CD4-positive, alpha-beta memory T cell (primary cell): Measurements from ENCODE around the gene ESRRA. TPM values are rescaled to one million over a fixed set of nuclear protein-coding genes. Genes with fewer than 3 reads are reported as not detected.
A peak's percentile ranks its signal among the peaks of the same experiment; 100 is the strongest.

ENCODE experiments used
- CTCF ChIA-PET: fragments of 350-600 bp; sonication (Branson Sonifier 250); formaldehyde crosslinking; loops from one replicate; lab custom pipeline; 2021; ENCODE audit warnings: inconsistent platforms; ENCODE audit not compliant: partially characterized antibody; lab: Charles Lee
- POLR2A ChIA-PET: fragments of 350-600 bp; sonication (Branson Sonifier 250); formaldehyde crosslinking; loops from one replicate; lab custom pipeline; 2021; ENCODE audit not compliant: partially characterized antibody; lab: Charles Lee
- DNase-seq, 5 donors: peaks; one replicate each; pipeline versions ENCODE4 v3.0.0 to v3.0.0-alpha.2; 2020 to 2022; ENCODE audit warnings: mixed read lengths in 1 of 5
- H3K27ac ChIP-seq: one replicate; pipeline ENCODE4 v1.7.0; 2013; ENCODE audit warnings: low read depth, low read length
- H3K27me3 ChIP-seq: 2 replicates; pipeline ENCODE4 v1.7.0; 2013; ENCODE audit warnings: mild to moderate bottlenecking, low read length, moderate library complexity; ENCODE audit not compliant: insufficient read depth
- H3K36me3 ChIP-seq: 2 replicates; pipeline ENCODE4 v1.7.0; 2013; ENCODE audit warnings: mild to moderate bottlenecking, low read length, moderate library complexity; ENCODE audit not compliant: insufficient read depth
- H3K4me1 ChIP-seq: 2 replicates; pipeline ENCODE4 v1.7.0; 2013; ENCODE audit warnings: mild to moderate bottlenecking, low read length, moderate library complexity; ENCODE audit not compliant: insufficient read depth
- H3K4me3 ChIP-seq, 2 donors: one replicate each; pipeline ENCODE4 v1.7.0; 2013; ENCODE audit warnings: low read length in 2 of 2, mild to moderate bottlenecking in 1 of 2
- H3K9me3 ChIP-seq, 2 donors: one replicate each; pipeline ENCODE4 v1.7.0; 2013; ENCODE audit warnings: low read length in 2 of 2, control low read depth in 1 of 2; ENCODE audit not compliant: control insufficient read depth in 1 of 2
- H3K27ac Mint-ChIP-seq, 7 donors: one replicate each; pipeline ENCODE4 v1.8.0; 2020 to 2021; ENCODE audit warnings: mixed read lengths in 7 of 7, mild to moderate bottlenecking in 6 of 7, inconsistent platforms in 3 of 7, moderate library complexity in 3 of 7
- H3K27me3 Mint-ChIP-seq, 2 donors: one replicate each; pipeline ENCODE4 v1.8.0; 2020 to 2021; ENCODE audit warnings: mixed read lengths in 2 of 2
- H3K36me3 Mint-ChIP-seq, 2 donors: one replicate each; pipeline ENCODE4 v1.8.0; 2020 to 2021; ENCODE audit warnings: mixed read lengths in 2 of 2, inconsistent platforms in 1 of 2, mild to moderate bottlenecking in 1 of 2
- H3K4me1 Mint-ChIP-seq, 4 donors: one replicate each; pipeline ENCODE4 v1.8.0; 2020 to 2021; ENCODE audit warnings: mixed read lengths in 4 of 4, mild to moderate bottlenecking in 1 of 4
- H3K4me3 Mint-ChIP-seq, 8 donors: one replicate each; pipeline ENCODE4 v1.8.0; 2020 to 2021; ENCODE audit warnings: mixed read lengths in 8 of 8, mild to moderate bottlenecking in 7 of 8, moderate library complexity in 6 of 8, inconsistent platforms in 3 of 8
- H3K9me3 Mint-ChIP-seq, 8 donors: one replicate each; pipeline ENCODE4 v1.8.0; 2020 to 2021; ENCODE audit warnings: mixed read lengths in 8 of 8, mild to moderate bottlenecking in 5 of 8, inconsistent platforms in 3 of 8, moderate library complexity in 1 of 8
- intact Hi-C: fragments of 100-400 bp; cut with micrococcal nuclease; formaldehyde crosslinking; loops from one replicate; pipeline ENCODE4 v1.15.1; 2023
- polyA plus RNA-seq, 2 donors: library from polyadenylated mRNA; unstranded; fragments of 300-500 nt; fragmentation: Illumina TruSeq; gene quantifications; one replicate each; pipeline ENCODE4 v1.2.3, GENCODE V29; 2021
- total RNA-seq, 2 experiments: library from RNA; stranded (reverse); gene quantifications; one replicate each; pipeline ENCODE4 v1.2.3, GENCODE V29; 2021

The ESRRA gene
- total and polyA plus RNA-seq, 4 experiments from 2014 or later: 4.4 to 31.9 (median 20.9) TPM

DNA sequence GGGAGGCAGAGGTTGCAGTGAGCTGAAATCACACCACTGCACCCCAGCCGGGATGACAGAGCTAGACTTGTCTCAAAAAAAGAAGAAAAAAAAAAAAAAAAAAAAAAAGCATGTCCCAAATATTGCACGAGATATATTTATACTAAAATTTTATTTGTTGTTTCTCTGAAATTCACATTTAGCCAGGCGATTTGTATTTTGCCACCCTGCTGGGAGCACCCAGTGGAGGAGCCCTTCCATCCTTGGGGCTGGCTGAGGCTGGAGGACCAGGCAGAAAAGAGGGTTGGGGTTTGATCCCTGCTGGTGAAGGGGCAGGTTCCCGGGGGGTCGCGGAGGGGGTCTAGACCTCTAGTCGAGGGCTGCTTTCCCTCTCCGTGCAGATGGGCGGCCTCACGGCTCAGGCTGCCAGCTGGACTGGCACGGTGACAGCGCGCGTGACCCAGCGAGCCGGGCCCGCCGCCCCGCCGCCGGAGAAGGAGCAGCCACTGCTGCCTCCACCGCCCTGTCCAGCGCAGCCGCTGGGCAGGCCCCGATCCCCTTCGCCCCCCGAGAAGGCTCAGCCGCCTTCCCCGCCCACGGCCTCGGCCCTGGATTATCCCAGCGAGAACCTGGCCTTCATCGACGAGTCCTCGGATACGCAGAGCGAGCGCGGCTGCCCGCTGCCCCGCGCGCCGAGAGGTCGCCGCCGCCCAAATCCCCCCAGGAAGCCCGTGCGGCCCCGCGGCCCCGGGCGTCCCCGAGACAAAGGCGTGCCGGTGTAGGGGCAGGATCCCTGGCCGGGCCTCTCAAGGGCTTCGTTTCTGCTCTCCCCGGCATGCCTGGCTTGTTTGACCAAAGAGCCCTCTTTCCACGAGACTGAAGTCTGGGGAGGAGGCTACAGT, 6.1 kb upstream of the ESRRA start:
- H3K27ac Mint-ChIP-seq: peak overlapping the region in 4 of 7 donors; percentile 47 to 83 (median 57)
- H3K9me3 Mint-ChIP-seq: no peaks in the 10 kb centered on the region
- intact Hi-C loops: no loop called here
- H3K27me3 Mint-ChIP-seq: peaks cover 41 to 43% of the 10 kb centered on the region in 2 donors
- Histone ChIP-seq H3K27ac (no peak overlapping the region), H3K4me3 (peak overlapping the region in 1 of 2 donors; percentile 1), H3K36me3 (no peaks in the 10 kb centered on the region), H3K4me1 (peaks cover 34% of the 10 kb centered on the region), H3K27me3 (peaks cover 51% of the 10 kb centered on the region), H3K9me3 (no peaks in the 10 kb centered on the region)
- H3K36me3 Mint-ChIP-seq: no peaks in the 10 kb centered on the region
- H3K4me3 Mint-ChIP-seq: peak overlapping the region in 7 of 8 donors; percentile 70 to 90 (median 74)
- CTCF ChIA-PET: interaction anchor here (0.8 to 1.2 kb wide), 2 partner anchors 30 to 95 kb away, joined by 3 to 5 read pairs; no protein-coding TSS in a partner anchor
- H3K4me1 Mint-ChIP-seq: peaks cover 14 to 37% (median 23%) of the 10 kb centered on the region in 4 donors
- POLR2A ChIA-PET: interaction anchor here (0.7 kb wide), 1 partner anchor 28 kb away, joined by 3 read pairs; no protein-coding TSS in a partner anchor
- DNase-seq: no peak

DNA sequence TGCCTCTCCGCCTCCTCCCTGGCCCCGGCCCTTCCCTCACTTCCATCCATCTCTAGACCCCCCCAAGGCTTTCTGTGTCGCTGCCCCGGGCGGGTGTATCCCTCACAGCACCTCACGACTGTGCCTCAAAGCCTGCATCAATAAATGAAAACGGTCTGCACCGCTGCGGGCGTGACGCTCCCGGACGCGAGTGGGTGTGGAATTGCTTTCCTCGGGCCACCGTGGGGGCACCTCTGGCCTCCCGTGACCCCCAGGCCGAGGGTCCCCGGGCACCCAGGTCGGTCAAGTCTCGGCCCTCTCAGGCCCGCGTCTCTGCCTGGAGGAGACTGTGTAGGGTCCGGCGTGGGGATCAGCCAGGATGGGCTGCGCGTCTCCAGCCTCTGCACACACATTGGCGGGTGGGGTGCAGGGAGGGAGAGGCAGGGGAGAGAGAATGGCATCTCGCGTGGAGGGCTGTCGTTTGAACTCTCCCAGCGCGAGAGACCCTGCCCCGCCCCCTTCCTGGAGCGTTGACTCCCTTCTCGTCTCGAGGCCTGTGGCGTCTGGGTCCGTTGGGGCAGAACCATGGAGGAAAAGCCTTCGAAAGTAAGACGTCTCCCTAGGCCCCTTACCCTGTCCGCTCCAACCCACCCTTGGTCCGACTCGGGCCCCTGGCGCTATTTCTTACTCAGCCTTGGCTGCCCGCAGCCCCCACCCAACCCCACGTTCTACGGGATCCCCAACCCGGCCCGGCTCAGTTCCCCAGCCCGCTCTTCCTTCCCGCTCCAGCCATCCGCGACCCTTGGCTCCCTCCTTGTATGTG, 5.3 kb upstream of the ESRRA start, which contains the start of gene CATSPERZ:
CATSPERZ (plus strand) TSS at position 512 of the 802 bp plus-strand sequence; CDS start at position 565, 53 bp downstream.
- ChIA-PET CTCF (interaction anchor here (0.7 to 6.8 kb wide), 28 partner anchors 8 to 416 kb away, joined by 3 to 367 read pairs (median 7); partner anchors contain the start of genes BAD, FERMT3, FKBP2 and GPR137), POLR2A (interaction anchor here (0.6 to 8.6 kb wide), 12 partner anchors 14 to 299 kb away, joined by 3 to 192 read pairs (median 6); partner anchors contain the start of genes BAD, FERMT3, FKBP2 and GPR137)
- peaks cover 37% of the 10 kb centered on the region for H3K4me1 ChIP-seq
- DNase-seq: peak in 4 of 5 donors; percentile 24 to 57 (median 34)
- peaks cover 43% of the 10 kb centered on the region for H3K27me3 ChIP-seq
- H3K9me3 ChIP-seq: no peaks in the 10 kb centered on the region
- Mint-ChIP-seq H3K9me3 (no peaks in the 10 kb centered on the region), H3K27me3 (peaks cover 38% of the 10 kb centered on the region in 2 donors), H3K27ac (peak within 1 kb of the TSS; percentile 62 to 89 (median 83)), H3K4me3 (peak within 1 kb of the TSS; percentile 70 to 92 (median 78)), H3K4me1 (peaks cover 16 to 44% (median 25%) of the 10 kb centered on the region in 4 donors), H3K36me3 (peaks cover 0 to 2% of the 10 kb centered on the region in 2 donors)
- H3K4me3 ChIP-seq: peak within 1 kb of the TSS; percentile 29 to 49
- no peaks in the 10 kb centered on the region for H3K36me3 ChIP-seq
- H3K27ac ChIP-seq: no peak within 1 kb of the TSS
- intact Hi-C loops: loop anchor here (10.0 kb wide), 1 partner anchor 295 kb away; no protein-coding TSS in a partner anchor

DNA sequence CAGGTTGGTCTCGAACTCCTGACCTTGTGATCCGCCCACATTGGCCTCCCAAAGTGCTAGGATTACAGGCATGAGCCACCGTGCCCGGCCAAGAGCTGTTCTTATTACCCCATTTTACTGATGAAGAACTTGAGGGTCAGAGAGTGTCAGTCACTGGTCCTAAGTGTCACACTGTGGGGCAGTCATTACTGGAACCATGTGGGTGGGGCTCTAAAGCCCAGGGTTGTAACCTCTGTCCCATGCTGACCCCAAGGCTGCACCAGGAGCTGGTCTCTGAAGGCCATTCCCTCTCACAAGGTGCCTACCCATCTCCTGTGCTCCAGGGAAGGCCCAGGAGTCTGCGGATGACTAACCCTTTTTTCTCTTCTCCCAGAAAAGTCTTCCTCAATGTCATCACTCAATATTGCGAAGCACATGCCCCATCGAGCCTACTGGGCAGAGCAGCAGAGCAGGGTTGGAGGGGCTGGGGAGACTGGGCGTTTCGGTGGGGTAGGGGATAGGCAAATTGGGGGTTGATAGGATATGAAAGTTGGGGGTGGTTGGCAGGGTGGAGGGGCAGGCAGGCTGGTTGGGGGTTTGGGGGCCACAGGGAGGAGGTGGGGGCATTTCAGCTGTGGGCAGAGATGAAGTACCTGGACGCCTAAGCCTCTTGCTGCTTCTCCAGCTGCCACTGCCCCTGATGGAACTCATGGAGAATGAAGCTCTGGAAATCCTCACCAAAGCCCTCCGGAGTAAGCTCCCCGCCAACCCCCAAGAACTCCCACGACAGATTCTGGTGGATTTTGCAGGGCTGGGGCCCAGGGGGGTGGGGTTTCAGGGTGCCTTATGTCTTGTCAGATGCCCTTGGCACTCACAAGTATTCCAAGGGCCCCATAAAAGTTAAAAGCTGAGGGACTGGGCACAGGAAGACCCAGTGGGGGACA, 2.0 kb upstream of the ESRRA start:
- no peaks in the 10 kb centered on the region for H3K9me3 ChIP-seq
- Mint-ChIP-seq H3K4me1 (peaks cover 20 to 49% (median 34%) of the 10 kb centered on the region in 4 donors), H3K4me3 (peak overlapping the region in 3 of 8 donors; percentile 13 to 95 (median 94)), H3K36me3 (peaks cover 0 to 11% of the 10 kb centered on the region in 2 donors), H3K27ac (peak overlapping the region in 4 of 7 donors; percentile 4 to 98 (median 50)), H3K27me3 (peaks cover 11 to 12% of the 10 kb centered on the region in 2 donors), H3K9me3 (no peaks in the 10 kb centered on the region)
- POLR2A ChIA-PET: interaction anchor here (0.7 to 8.6 kb wide), 16 partner anchors 14 to 1462 kb away, joined by 3 to 192 read pairs (median 16); partner anchors contain the start of genes BAD, COX8A, FERMT3 and FKBP2
- CTCF ChIA-PET: interaction anchor here (0.7 to 7.8 kb wide), 27 partner anchors 8 to 302 kb away, joined by 3 to 367 read pairs (median 5); partner anchors contain the start of genes BAD, FERMT3, FKBP2 and GPR137
- peaks cover 21% of the 10 kb centered on the region for H3K27me3 ChIP-seq
- H3K27ac ChIP-seq: peak overlapping the region; percentile 90
- peak in 1 of 5 donors; percentile 34 for DNase-seq
- intact Hi-C loops: loop anchor here (1.0 to 10.0 kb wide), 5 partner anchors 18 to 465 kb away; partner anchors contain the start of genes DNAJC4, GPR137 and MARK2
- peaks cover 47% of the 10 kb centered on the region for H3K4me1 ChIP-seq
- peak overlapping the region in 1 of 2 donors; percentile 64 for H3K4me3 ChIP-seq
- H3K36me3 ChIP-seq: no peaks in the 10 kb centered on the region

DNA sequence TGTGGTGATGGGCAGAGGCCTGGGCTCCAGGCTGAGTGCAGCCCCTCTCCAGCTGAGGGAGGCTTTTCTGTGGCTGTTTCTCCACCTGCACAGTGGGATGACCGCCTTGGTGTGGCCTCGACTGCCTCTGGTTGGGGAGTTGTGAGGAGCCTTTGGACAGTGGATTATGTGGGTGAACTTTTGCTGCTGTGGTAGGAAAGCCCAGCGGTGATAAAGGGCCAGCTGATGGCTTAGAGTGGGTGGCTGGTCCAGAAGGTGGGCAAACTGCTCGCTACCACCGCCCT, 1.4 kb upstream of the ESRRA start:
- Histone ChIP-seq H3K4me1 (peaks cover 47% of the 10 kb centered on the region), H3K27me3 (peaks cover 20% of the 10 kb centered on the region), H3K27ac (peak overlapping the region; percentile 90), H3K9me3 (no peaks in the 10 kb centered on the region), H3K4me3 (peak overlapping the region in 1 of 2 donors; percentile 64), H3K36me3 (no peaks in the 10 kb centered on the region)
- Mint-ChIP-seq H3K9me3 (no peaks in the 10 kb centered on the region), H3K27me3 (peaks cover 10 to 12% of the 10 kb centered on the region in 2 donors), H3K27ac (peak overlapping the region; percentile 91 to 99 (median 96)), H3K36me3 (peaks cover 0 to 11% of the 10 kb centered on the region in 2 donors), H3K4me3 (peak overlapping the region; percentile 88 to 97 (median 94)), H3K4me1 (peaks cover 20 to 49% (median 33%) of the 10 kb centered on the region in 4 donors)
- ChIA-PET POLR2A (interaction anchor here (0.7 to 8.6 kb wide), 18 partner anchors 13 to 1463 kb away, joined by 3 to 192 read pairs (median 10); partner anchors contain the start of genes BAD, COX8A, FERMT3 and FKBP2), CTCF (interaction anchor here (0.8 to 7.8 kb wide), 22 partner anchors 9 to 303 kb away, joined by 3 to 367 read pairs (median 8); partner anchors contain the start of genes BAD, FERMT3, FKBP2 and NUDT22)
- DNase-seq: no peak
- intact Hi-C loops: loop anchor here (1.0 to 10.0 kb wide), 5 partner anchors 19 to 465 kb away; partner anchors contain the start of genes DNAJC4, GPR137 and MARK2

DNA sequence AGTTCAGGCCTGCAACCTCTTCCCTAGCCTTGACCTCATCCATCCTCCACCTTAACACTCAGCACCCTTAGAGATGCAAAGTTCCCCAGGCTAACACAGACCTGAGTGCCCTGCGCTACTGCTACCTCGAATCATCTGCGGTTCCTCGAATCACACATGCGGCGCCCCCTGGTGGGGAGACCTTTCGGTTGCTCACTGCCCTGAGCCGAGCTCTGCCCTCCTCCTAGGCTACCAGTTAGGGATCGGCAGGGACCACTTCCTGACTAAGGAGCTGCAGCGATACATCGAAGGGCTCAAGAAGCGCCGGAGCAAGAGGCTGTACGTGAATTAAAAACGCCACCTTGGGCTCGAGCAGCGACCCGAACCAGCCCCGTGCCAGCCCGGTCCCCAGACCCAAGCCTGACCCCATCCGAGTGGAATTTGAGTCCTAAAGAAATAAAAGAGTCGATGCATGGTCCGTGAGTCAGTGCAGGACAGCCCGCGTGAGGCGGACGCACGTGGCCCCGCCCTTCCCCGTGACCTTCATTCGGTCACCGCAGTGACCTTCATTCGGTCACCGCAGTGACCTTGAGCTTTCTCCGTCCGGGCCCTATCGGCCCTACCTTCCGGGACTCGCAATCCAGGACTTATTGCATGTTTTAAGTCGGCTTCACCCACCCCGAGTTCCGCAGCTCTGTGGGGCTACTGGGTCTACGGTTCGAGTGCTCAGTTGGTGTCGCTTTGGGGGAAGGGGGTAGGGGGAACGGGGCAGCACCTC, 830 bp upstream of the ESRRA start:
- peaks cover 10 to 12% of the 10 kb centered on the region in 2 donors for H3K27me3 Mint-ChIP-seq
- H3K36me3 Mint-ChIP-seq: peaks cover 0 to 12% of the 10 kb centered on the region in 2 donors
- no peaks in the 10 kb centered on the region for H3K9me3 Mint-ChIP-seq
- H3K27ac Mint-ChIP-seq: peak overlapping the region; percentile 91 to 99 (median 96)
- Histone ChIP-seq H3K4me1 (peaks cover 41% of the 10 kb centered on the region), H3K9me3 (no peaks in the 10 kb centered on the region), H3K36me3 (no peaks in the 10 kb centered on the region), H3K27ac (peak overlapping the region; percentile 90), H3K27me3 (peaks cover 20% of the 10 kb centered on the region), H3K4me3 (peak overlapping the region; percentile 64)
- H3K4me1 Mint-ChIP-seq: peaks cover 20 to 48% (median 31%) of the 10 kb centered on the region in 4 donors
- CTCF ChIA-PET: interaction anchor here (0.6 to 7.8 kb wide), 28 partner anchors 9 to 303 kb away, joined by 3 to 367 read pairs (median 5); partner anchors contain the start of genes BAD, FERMT3, FKBP2 and NUDT22
- DNase-seq: peak; percentile 87 to 90 (median 88)
- H3K4me3 Mint-ChIP-seq: peak overlapping the region; percentile 88 to 97 (median 94)
- POLR2A ChIA-PET: interaction anchor here (0.6 to 8.6 kb wide), 28 partner anchors 13 to 1463 kb away, joined by 3 to 192 read pairs (median 4); partner anchors contain the start of genes BAD, CCDC88B, COX8A and FERMT3
- intact Hi-C loops: loop anchor here (1.0 to 10.0 kb wide), 11 partner anchors 13 to 466 kb away; partner anchors contain the start of genes CCDC88B, DNAJC4, FKBP2 and GPR137
